Measurements from ENCODE around the gene RHOD. TPM values are rescaled to one million over a fixed set of nuclear protein-coding genes. Genes with fewer than 3 reads are reported as not detected.
A peak's percentile ranks its signal among the peaks of the same experiment; 100 is the strongest.

Gene RHOD, protein sequence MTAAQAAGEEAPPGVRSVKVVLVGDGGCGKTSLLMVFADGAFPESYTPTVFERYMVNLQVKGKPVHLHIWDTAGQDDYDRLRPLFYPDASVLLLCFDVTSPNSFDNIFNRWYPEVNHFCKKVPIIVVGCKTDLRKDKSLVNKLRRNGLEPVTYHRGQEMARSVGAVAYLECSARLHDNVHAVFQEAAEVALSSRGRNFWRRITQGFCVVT
- 7.7 TPM for polyA plus RNA-seq (2013, experiment 1 of 2)
- polyA plus RNA-seq (2013, experiment 2 of 2), result 7.1 TPM

GRCh38 chr11:67056267-67057204 is at the start of gene RHOD:
Gene RHOD, plus strand, starts transcription at chr11:67056847. Its CDS starts 56 bp downstream, at chr11:67056903.
- Histone ChIP-seq H3K36me3 (ENCODE audit: control insufficient read depth, insufficient read depth, low read length) (no peaks in the 10 kb centered on the region), H3K27ac (ENCODE audit: low read depth, low read length, severe bottlenecking) (no peak within 1 kb of the TSS), H3K4me1 (ENCODE audit: control insufficient read depth, insufficient read depth, low read length, poor library complexity, severe bottlenecking) (peaks cover 26% of the 10 kb centered on the region), H3K4me3 (ENCODE audit: extremely low read depth, insufficient read depth, low read length, poor library complexity, severe bottlenecking) (peak within 1 kb of the TSS; percentile 42), H3K9me3 (ENCODE audit: control insufficient read depth, low read length) (no peaks in the 10 kb centered on the region)
- WGBS, 2 experiments (ENCODE audit: insufficient coverage in 2 of 2), result 10 to 13% methylated on average over 48 to 61 of the region's 72 CpGs

- H3K27ac ChIP-seq (ENCODE audit: low read depth, low read length, severe bottlenecking), result no peak overlapping the region
- no peak overlapping the region for H3K4me3 ChIP-seq (ENCODE audit: extremely low read depth, insufficient read depth, low read length, poor library complexity, severe bottlenecking)
- H3K9me3 ChIP-seq (ENCODE audit: control insufficient read depth, low read length), result no peaks in the 10 kb centered on the region
- WGBS, 2 experiments (ENCODE audit: insufficient coverage in 2 of 2), result 98 to 100% methylated on average over 6 of the region's 7 CpGs
- H3K4me1 ChIP-seq (ENCODE audit: control insufficient read depth, insufficient read depth, low read length, poor library complexity, severe bottlenecking), result no peaks in the 10 kb centered on the region
- no peaks in the 10 kb centered on the region for H3K36me3 ChIP-seq (ENCODE audit: control insufficient read depth, insufficient read depth, low read length)
These were observed 49.5 kb upstream of the RHOD start for GRCh38 chr11:67007126-67007525.

- Histone ChIP-seq H3K4me3 (ENCODE audit: extremely low read depth, insufficient read depth, low read length, poor library complexity, severe bottlenecking) (no peak overlapping the region), H3K27ac (ENCODE audit: low read depth, low read length, severe bottlenecking) (no peak overlapping the region), H3K36me3 (ENCODE audit: control insufficient read depth, insufficient read depth, low read length) (no peaks in the 10 kb centered on the region), H3K9me3 (ENCODE audit: control insufficient read depth, low read length) (no peaks in the 10 kb centered on the region), H3K4me1 (ENCODE audit: control insufficient read depth, insufficient read depth, low read length, poor library complexity, severe bottlenecking) (no peaks in the 10 kb centered on the region)
- 92 to 95% methylated on average over 4 of the region's 7 CpGs for WGBS, 2 experiments (ENCODE audit: insufficient coverage in 2 of 2)
These were observed 46.2 kb upstream of the RHOD start for GRCh38 chr11:67010296-67010905.

DNA sequence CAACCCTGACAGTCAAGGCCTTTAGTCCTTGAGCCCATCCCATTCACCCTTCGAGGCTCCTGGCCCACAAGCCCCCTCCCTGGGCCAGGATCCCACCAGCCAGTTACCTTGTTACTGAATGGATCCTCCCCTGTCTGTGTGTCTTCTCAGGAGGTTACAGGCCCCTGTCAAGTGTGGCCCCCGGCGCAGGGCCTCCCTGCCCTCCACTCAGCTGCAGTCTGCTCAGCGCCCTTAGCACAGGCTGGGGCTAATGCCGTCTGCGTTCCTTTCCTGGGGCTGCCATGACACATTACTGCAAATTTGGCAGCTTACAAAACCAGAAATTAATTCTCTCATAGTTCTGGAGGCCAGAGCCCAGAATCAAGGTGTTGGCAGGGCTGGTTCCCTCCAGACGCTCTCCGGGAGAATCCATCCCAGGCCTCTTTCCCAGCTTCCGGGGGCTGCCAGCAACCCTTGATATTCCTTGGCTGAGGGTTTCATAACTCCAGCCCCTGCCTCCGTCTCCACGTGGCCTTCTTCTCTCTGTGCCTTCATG is 43.1 kb upstream of the RHOD start:
- H3K27ac ChIP-seq (ENCODE audit: low read depth, low read length, severe bottlenecking), result no peak overlapping the region
- 94 to 95% methylated on average over 8 to 11 of the region's 11 CpGs for WGBS, 2 experiments (ENCODE audit: insufficient coverage in 2 of 2)
- H3K9me3 ChIP-seq (ENCODE audit: control insufficient read depth, low read length), result no peaks in the 10 kb centered on the region
- H3K4me3 ChIP-seq (ENCODE audit: extremely low read depth, insufficient read depth, low read length, poor library complexity, severe bottlenecking), result no peak overlapping the region
- no peaks in the 10 kb centered on the region for H3K4me1 ChIP-seq (ENCODE audit: control insufficient read depth, insufficient read depth, low read length, poor library complexity, severe bottlenecking)
- H3K36me3 ChIP-seq (ENCODE audit: control insufficient read depth, insufficient read depth, low read length), result no peaks in the 10 kb centered on the region

GRCh38 chr11:67014343-67014742 is 42.3 kb upstream of the RHOD start:
- no peaks in the 10 kb centered on the region for H3K36me3 ChIP-seq (ENCODE audit: control insufficient read depth, insufficient read depth, low read length)
- no peaks in the 10 kb centered on the region for H3K9me3 ChIP-seq (ENCODE audit: control insufficient read depth, low read length)
- H3K27ac ChIP-seq (ENCODE audit: low read depth, low read length, severe bottlenecking), result no peak overlapping the region
- 93 to 97% methylated on average over 6 to 7 of the region's 7 CpGs for whole genome bisulfite sequencing, 2 experiments (ENCODE audit: insufficient coverage in 2 of 2)
- H3K4me3 ChIP-seq (ENCODE audit: extremely low read depth, insufficient read depth, low read length, poor library complexity, severe bottlenecking), result no peak overlapping the region
- no peaks in the 10 kb centered on the region for H3K4me1 ChIP-seq (ENCODE audit: control insufficient read depth, insufficient read depth, low read length, poor library complexity, severe bottlenecking)

DNA sequence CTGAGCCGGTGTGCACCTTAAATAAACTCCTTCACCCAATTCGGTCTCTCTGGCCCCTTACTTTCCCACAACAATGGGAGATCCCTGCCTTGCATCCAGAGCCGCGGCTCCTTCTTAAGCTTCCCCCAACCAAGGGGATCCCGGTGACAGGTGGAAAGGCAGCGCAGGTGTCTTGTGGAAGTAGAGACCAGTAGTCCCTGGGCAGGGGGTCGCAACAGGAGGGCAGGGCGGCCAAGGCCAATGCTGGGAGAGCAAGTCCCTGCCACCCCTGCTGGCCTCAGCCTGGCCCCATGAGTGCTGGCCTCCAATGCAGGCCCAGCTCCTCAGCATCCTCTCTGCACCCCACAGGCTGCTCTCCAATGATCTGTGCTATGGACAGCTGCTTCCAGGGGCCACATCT is 41.6 kb upstream of the RHOD start:
- 85 to 89% methylated on average over 3 to 4 of the region's 8 CpGs for WGBS, 2 experiments (ENCODE audit: insufficient coverage in 2 of 2)
- no peaks in the 10 kb centered on the region for H3K9me3 ChIP-seq (ENCODE audit: control insufficient read depth, low read length)
- H3K4me3 ChIP-seq (ENCODE audit: extremely low read depth, insufficient read depth, low read length, poor library complexity, severe bottlenecking), result no peak overlapping the region
- H3K36me3 ChIP-seq (ENCODE audit: control insufficient read depth, insufficient read depth, low read length), result no peaks in the 10 kb centered on the region
- H3K4me1 ChIP-seq (ENCODE audit: control insufficient read depth, insufficient read depth, low read length, poor library complexity, severe bottlenecking), result no peaks in the 10 kb centered on the region
- no peak overlapping the region for H3K27ac ChIP-seq (ENCODE audit: low read depth, low read length, severe bottlenecking)

- 84 to 88% methylated on average over 1 to 4 of the region's 5 CpGs for WGBS, 2 experiments (ENCODE audit: insufficient coverage in 2 of 2)
- Histone ChIP-seq H3K27ac (ENCODE audit: low read depth, low read length, severe bottlenecking) (no peak overlapping the region), H3K9me3 (ENCODE audit: control insufficient read depth, low read length) (no peaks in the 10 kb centered on the region)
These were observed 40.1 kb upstream of the RHOD start for GRCh38 chr11:67016550-67016949.

DNA sequence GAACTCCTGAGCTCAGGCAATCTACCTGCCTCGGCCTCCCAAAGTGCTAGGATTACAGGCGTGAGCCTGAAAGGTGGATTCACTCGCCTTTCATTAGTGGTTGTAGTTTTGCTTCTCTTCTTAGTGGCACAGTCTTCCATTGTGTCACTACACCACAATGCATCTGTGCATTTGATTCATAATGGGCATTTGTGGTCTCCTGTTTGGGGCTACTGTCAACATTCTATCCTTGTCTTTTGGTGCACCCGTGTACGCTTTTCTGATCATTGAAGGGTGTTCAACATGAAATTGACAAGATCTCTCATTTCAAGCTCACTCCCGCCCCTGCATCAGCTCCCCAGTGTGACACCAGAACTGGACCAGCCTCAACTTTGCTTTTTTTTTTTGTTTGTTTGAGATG is 35.7 kb upstream of the RHOD start:
- H3K4me3 ChIP-seq (ENCODE audit: extremely low read depth, insufficient read depth, low read length, poor library complexity, severe bottlenecking), result no peak overlapping the region
- H3K9me3 ChIP-seq (ENCODE audit: control insufficient read depth, low read length), result no peaks in the 10 kb centered on the region
- WGBS, 2 experiments (ENCODE audit: insufficient coverage in 2 of 2), result 94% methylated on average over 3 to 6 of the region's 6 CpGs
- no peak overlapping the region for H3K27ac ChIP-seq (ENCODE audit: low read depth, low read length, severe bottlenecking)
- peaks cover 2% of the 10 kb centered on the region for H3K4me1 ChIP-seq (ENCODE audit: control insufficient read depth, insufficient read depth, low read length, poor library complexity, severe bottlenecking)
- H3K36me3 ChIP-seq (ENCODE audit: control insufficient read depth, insufficient read depth, low read length), result no peaks in the 10 kb centered on the region

More at GRCh38 chr11:67016550-67016949, 40.1 kb upstream of the RHOD start:
- Histone ChIP-seq H3K36me3 (ENCODE audit: control insufficient read depth, insufficient read depth, low read length) (no peaks in the 10 kb centered on the region), H3K4me1 (ENCODE audit: control insufficient read depth, insufficient read depth, low read length, poor library complexity, severe bottlenecking) (no peaks in the 10 kb centered on the region), H3K4me3 (ENCODE audit: extremely low read depth, insufficient read depth, low read length, poor library complexity, severe bottlenecking) (no peak overlapping the region)

GRCh38 chr11:67022341-67022933 is 34.2 kb upstream of the RHOD start:
- no peaks in the 10 kb centered on the region for H3K9me3 ChIP-seq (ENCODE audit: control insufficient read depth, low read length)
- peaks cover 2% of the 10 kb centered on the region for H3K4me1 ChIP-seq (ENCODE audit: control insufficient read depth, insufficient read depth, low read length, poor library complexity, severe bottlenecking)
- no peaks in the 10 kb centered on the region for H3K36me3 ChIP-seq (ENCODE audit: control insufficient read depth, insufficient read depth, low read length)
- no peak overlapping the region for H3K27ac ChIP-seq (ENCODE audit: low read depth, low read length, severe bottlenecking)
- peak overlapping the region; percentile 18 for H3K4me3 ChIP-seq (ENCODE audit: extremely low read depth, insufficient read depth, low read length, poor library complexity, severe bottlenecking)
- WGBS, 2 experiments (ENCODE audit: insufficient coverage in 2 of 2), result 45 to 49% methylated on average over 16 to 20 of the region's 20 CpGs

All from mesodermal cell (in vitro differentiated cells).